HG02610 (cell line): ENCODE results near the gene COTL1.
"Not testable (repeated sequence)": the region's sequence is repeated elsewhere in the genome, so short reads cannot be mapped to it uniquely, and the experiment has no call there.

ENCODE experiments used
- ATAC-seq: cut with Tn5 transposase; IDR thresholded peaks from one replicate; pipeline ENCODE4 v1.9.1; 2021; ENCODE audit warnings: mild to moderate bottlenecking, moderate library complexity; ENCODE audit not compliant: unreplicated experiment

The COTL1 gene

DNA sequence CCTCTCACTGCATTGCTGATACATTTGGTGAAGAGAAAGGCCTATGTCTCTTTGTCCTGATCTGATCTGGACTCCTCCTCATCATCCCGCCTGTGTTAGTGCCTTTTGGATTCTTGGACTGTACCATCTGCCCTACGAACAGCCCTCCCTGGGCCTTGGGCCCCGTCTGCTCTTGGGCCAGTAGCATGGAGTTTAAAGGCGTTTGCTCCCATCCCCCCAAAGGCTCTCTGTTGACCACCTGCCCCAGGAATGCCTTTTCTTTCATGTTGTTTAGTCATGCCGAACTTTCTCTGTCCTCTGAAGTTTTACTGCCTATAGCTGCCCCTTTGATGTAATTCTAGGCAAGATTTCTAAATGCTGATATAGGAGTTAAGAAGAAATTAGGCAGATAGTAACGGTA, 82.5 kb downstream of the COTL1 start:
- no peak for ATAC-seq

DNA sequence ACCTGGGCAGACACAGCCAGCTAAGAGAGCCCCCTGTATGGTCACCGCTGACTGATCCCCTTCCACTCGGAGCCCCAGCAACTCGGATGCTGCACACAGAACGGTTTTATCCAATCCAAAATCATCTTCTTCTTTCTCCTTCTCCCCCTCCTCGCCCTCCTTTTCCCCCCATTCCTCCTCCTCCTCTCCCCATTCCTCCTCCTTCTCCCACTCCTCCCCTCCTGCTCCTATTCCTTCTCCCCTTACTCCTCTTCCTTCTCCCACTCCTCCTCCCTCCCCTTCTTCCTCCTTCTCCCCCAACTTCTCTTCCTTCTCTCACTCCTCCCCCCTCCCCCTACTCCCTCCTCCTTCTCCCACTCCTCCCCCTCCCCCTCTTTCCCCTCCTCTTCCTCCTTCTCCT, 83.1 kb downstream of the COTL1 start:
- no peak for ATAC-seq

DNA sequence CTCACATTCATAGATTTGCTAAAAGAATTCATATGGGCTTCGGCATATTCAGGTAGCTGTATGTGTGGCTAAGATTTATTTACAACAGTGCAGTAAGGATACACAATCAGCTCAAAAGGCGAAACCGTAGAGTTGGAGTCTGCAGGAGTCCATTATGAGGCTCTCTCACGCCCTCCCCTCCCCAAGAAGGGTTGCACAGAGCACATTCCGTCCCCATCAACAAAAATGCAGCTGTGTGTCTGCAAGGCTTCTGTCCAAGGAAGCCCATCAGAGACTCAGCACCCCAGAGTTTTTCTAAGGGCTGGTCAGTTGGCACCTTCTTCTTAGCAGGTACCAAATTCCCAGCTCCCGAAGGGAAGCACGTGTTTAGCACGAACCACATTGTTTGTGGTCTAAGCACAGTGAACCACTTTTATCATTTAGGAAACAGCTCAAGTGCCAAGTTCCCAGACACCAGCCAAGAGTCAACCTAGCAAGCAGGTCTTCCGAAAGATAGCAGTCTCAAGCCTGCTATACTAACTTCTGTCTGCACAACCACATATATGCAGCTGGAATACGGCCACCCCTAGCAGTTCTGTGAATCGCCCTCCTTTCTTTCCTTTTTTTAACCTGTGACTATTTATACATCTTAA, 84.9 kb downstream of the COTL1 start:
- ATAC-seq = no peak

DNA sequence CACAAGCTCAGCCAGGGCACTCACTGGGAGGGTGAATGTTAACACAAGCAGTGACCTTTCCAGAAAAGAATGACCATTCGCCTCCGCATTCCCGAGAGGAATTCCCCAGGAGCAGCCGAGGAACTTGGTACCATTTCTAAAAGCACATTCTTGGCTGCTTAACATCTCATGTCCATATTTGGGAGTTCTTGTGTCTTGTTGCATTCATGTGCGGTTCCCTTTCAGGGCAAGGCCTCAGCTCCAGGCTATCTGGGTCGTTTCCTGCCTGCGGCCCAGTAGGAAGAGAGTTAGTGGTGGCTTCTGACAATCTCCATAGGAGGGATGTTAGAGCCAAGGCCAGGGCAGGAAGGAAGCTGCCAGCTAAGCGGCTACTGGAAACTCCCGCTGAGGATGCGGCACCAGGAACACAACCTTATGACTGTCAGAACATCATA, 85.6 kb downstream of the COTL1 start:
- ATAC-seq = no peak

DNA sequence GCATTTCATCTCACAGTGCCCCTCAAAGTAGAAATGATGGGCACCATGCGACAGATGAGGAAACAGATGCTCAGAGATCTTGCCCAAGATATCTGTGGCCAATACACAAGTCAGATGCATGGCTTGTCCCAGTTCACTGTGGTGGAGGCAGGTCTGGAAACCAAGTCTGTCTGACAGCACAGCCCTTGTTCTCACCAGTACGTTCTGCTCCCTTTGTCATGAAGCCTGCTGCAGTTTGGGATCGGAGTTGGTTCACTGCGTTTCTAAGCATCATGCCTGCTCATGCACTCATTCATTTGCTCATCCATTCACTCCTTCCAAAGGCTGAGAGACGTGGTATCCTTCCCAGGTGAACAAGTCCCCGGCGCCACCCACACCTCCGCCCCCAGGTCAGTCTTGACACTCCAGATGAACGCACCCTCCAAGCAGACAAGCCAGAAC, 86.2 kb downstream of the COTL1 start:
- ATAC-seq = no peak

DNA sequence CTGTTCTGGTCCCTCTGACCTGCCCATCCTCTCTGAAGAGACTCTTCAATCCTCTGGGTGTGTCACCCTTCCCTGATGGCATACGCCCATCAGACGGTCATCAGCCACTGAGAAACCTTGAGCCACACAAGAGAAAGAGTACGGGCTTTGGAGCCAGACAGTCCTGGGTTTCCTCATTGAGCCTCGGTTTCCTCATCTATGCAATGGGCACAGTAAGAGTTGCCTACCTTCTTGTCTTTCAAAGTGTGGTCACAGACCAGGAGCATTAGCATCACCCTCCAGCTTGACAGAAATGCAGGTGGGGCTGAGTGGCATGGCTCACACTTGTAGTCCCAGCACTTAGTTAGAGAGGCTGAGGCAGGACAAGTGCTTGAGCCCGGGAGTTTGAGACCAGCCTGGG, 87.3 kb downstream of the COTL1 start:
- ATAC-seq = no peak

DNA sequence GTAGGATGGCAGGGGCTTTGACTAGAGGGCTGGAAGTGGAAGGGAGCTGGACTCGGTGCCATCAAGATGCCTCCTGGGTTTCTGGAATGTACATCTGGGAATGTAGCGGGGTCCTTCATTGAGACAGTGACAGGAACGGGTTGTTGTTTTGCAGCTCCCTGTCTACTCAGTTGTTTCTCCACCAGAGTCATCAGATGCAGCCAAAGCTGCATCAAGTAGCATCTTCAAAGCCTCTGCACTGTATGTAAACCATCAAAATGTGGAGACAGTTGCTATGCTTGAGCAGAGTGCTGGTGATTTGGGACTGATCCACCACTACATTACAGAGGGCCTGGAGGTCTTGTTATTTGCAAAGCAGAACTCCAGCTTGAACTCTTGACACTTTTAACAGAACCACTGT, 88.3 kb downstream of the COTL1 start:
- no peak for ATAC-seq

DNA sequence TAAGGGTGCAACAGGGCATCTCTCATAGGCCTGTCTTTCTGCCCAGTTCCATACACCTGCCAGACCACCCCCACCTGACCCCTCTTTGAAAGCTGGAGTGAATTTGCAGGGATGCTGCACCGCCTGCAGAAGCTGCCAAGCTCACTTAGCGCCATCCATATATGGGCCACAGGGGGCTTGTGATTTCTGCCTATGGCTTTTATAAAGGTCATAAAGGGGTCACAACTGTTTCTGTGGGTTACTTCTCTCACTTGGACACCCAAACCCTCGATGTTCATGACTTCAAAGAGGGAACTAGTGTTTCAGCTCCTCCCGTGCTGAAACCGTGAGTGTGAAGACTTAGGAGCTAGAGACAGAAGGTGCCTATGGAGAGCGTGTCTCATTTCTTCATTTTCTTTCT, 89.6 kb downstream of the COTL1 start:
- no peak for ATAC-seq

DNA sequence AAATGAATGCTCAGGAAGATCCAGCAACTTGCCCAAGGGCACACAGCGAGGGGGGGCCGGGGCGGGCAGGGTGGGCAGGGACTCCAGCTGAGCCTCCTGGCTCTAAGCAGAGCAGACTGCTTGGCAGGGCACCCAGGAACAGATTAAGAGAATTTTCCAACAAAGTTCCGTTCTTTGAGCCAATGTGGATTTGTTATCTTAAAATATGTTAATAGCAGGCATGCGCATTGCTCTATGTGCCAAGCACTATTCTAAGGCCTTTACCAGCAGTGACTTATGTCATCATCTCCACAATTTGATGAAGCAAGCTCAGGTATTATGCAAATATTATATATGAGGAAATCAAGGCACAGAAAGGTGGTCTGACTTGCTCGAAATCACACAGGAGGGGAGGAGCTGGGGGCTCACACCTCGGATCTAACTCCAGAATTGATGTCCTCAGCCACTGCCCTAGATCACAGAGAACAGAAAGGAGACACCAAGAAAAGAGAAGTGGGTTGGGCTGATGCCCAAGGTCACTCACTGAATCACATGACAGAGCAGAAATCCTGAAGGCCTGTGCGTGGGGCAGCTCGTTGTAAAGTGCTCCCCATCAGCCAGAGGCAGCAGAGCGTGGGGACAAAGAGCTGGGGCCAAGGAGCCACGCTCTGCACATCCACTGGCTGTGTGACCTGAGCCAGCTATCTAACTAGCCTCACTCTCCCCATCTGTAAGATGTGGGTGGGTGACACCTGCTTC, 90.2 kb downstream of the COTL1 start:
- no peak for ATAC-seq

DNA sequence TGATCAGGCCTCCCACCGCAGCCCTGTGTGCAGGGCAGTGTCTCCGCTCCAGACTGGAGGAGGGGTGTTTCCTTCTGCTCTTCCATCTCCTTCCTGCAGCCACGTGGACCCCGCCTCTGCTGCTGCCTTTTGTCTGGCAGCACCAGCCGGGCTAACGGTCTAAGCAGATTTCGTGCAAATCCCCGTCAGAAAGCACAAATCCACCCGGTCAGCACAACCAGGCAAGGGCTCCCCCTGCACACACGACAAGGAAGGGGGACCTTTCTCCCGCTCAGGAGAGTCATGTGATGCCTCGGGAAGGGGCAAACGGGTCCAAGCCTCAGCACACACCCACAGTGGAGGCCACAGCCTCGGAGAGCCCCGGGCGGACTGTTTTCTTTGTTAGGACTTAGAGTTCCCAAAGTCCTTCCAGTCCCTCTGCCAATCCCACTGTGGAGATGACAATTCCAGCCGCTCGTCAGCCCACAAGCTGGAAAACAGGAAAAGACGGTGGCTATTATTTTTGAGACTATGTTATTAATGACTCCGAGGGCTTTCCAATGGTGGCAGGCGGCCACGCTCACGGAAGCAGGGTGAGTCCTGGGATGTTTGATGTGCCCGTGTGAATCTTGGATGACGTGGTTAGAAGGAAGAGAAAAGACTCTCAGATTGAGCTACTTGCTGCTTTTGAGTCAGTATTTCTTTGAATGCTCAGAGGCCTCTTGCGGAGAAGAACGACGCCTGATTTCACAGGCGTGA, 90.9 kb downstream of the COTL1 start:
- no peak for ATAC-seq

DNA sequence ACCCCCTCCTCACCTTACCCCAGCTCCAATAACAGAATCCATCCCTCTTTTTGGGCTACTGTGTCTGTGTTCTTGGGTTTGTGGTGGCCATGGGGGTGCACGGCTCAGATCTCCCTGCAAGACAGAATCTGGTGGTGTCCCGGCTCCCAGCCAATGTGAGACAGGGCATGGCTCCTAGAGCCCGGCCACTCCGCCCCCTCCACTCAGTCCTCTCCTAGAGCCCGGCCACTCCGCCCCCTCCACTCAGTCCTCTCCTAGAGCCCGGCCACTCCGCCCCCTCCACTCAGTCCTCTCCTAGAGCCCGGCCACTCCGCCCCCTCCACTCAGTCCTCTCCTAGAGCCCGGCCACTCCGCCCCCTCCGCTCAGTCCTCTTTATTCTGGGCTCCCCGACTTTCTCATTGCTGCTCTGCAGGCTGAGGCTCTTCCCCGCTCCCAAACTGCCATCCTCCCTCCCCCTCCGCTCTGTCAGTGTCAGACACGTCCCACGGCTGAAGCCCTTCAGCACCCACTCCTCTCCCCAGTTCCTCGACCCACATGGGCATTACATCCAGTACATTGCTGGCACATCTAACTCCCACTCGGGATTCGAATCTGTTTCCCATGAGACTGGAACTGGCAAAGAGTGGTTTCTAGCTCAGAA, 92.8 kb downstream of the COTL1 start:
- ATAC-seq = not testable (repeated sequence)

DNA sequence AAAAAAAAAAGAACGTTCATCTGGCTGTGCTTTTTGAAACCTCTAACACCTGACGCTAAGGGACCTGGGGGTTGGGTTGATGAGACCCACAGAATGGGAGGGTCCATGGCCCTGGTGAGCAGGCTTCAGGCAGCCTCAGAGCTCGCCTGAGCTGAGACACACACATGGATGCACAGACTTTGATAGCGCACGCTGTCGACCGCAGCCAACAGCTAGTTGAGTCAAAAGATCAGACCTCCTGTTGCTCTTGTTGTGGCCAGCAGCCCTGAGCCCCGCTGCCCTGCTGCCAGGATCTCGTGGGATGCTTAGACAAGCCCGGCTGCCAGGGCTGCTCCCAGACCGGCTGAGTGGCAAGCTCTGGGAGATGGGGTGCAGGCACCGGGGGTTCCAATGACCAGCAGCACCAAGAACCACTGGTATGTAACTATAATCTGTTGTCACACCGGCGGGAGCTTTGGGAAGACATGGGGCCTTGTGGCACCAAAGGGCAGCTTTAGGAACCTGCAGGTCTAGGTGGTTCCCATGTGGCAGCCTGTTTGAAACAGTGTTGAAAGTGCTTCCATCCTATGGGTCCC, 93.4 kb downstream of the COTL1 start:
- ATAC-seq = no peak

DNA sequence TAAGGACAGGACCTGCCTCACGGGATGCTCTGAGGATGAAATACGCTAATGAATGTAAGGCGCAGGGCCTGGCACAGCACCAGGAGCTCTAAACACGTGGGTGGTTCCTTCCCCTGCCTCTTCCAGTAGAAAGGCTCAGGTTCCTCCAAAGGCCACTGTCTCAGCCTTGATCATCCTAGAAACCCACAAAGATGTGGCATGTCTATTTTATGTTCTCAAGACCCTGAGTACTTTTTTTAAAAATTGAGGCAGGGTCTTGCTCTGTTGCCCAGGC, 96.4 kb downstream of the COTL1 start:
- ATAC-seq = no peak

DNA sequence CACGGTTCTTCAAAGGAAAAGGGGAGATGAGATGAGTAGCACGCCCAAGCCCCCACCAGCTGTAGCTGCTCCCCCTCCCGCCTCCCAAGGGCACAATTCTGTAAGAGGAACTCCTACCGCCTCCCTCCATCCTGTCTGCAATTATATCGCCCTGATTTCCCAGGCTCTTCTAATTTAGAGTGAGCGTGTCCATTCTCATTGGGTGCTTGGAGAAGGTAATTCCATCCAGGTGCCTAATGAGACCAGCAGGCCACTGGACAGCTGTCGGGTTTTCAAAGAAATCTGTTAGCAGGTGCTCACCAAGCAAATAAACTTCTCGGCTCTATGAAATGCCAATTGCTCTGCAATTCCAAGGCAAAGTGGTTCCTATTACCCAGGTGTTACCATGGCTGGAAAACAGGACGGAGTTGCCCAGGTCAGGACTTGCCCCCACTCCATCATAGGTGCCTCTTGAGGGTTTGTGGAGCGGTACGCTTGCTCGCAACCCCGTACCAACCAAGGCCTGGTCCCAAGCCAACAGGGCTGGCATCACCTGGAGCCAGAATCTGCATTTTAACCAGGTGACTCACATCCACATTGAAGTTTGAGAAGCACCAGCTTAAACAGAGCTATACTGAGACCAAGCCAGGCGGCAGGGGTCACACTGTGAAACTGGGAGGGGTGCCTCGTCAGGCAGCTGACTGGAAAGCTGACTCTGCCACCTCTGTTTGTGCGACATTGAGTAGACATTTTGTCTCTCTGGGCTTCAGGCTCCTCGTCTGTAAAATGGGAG, 97.0 kb downstream of the COTL1 start:
- no peak for ATAC-seq

DNA sequence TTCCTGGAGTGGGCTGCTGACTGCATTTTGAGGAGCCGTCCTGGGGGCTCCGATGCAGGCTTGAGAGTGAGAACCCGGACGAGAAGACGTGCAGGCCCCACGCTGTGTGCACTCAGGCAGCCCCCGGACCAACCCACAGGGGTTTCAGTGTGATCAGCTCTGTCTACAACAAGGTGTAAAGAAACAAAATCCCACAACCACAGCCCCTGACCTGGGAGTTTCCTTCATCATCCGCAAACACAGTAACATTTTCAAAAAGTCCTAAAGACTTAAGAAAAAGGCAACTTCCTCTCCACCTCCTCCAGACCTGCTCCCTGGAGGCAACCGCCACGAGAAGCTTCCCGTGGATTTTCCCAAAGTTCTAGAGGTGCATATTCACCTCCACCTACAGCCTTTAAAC, 98.0 kb downstream of the COTL1 start:
- ATAC-seq = no peak

DNA sequence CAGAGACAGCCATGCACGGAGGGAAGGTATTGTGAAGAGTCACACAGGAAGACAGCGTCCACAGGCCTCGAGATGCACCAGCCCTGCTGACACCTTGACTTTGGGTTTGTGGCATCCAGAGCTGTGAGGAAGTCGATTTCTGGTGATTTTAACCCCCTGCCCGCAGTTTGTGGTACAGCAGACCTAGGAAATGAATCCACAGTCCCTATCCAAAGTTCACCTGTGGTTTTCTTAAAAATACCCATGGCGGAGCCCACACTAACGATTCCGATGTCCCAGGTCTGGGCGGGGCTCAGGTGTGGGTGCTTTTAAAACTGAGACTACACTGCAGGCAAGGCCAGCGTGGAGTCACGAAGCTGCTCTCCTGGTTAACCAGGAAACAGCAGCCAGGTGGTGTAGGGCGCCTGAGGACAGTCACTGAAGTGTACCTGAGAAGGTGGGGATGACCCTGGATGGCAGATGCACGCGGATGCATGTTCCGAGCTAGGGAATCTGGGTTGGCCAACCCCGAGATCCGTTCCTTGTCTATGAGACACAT, 99.0 kb downstream of the COTL1 start:
- no peak for ATAC-seq

DNA sequence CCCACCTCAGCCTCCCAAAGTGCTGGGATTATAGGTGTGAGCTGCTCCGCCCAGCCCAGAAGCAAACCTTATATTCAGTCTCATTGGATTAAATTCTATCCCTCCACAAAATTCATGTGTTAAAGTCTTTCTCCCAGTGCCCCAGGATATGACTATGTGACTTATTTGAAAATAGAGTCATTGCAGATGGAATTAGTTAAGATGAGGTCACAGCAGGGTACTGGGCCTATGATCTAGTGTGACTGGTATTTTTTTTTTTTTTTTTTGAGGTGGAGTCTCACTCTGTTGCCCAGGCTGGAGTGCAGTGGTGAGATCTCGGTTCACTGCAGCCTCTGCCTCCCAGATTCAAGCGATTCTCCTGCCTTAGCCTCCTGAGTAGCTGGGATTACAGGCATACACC, 99.7 kb downstream of the COTL1 start:
- not testable (repeated sequence) for ATAC-seq

DNA sequence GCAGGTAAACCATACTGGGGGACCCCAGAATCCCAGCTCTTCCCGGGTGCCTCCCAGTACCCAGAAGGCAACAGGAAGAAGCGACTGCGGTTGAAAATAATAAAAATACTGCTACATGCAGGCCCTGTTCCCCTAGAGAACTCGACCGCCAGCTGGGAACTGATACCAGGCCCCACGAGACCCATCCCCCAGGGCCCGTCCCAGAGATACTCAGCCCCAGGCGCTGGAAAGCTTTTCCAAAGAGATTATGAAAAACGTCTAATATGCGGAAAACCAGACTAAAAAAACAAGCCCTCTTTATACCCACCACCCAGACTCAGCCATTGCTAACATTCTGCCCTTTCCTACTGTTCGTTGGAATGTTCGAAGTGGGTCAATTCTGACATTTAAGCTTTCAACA, 100.5 kb downstream of the COTL1 start:
- ATAC-seq = no peak
